ENCODE data around the gene ARID3C.
"Not testable (repeated sequence)": the region's sequence is repeated elsewhere in the genome, so short reads cannot be mapped to it uniquely, and the experiment has no call there.

ARID3C gene

GRCh38 chr9:34646211-34647083, 17.6 kb upstream of the ARID3C start, which contains the start of gene GALT:
Gene GALT (plus strand): TSS chr9:34646675. CDS start chr9:34646705, 30 bp downstream.
- DNase-seq (ENCODE audit: insufficient read length, low spot score) (peak; percentile 77), FAIRE-seq (no peak)
- peak; percentile 67 for TF ChIP-seq POLR2A (IDR thresholded peaks at IDR 0.05; ENCODE audit: low read depth, low read length)

GRCh38 chr9:34644766-34645314, 16.0 kb upstream of the ARID3C start:
- TF ChIP-seq POLR2A (IDR thresholded peaks at IDR 0.05; ENCODE audit: low read depth, low read length): no peak
- DNase-seq (ENCODE audit: insufficient read length, low spot score) (no peak), FAIRE-seq (no peak)

GRCh38 chr9:34642679-34643078, 13.8 kb upstream of the ARID3C start:
- FAIRE-seq: no peak
- no peak for TF ChIP-seq POLR2A (IDR thresholded peaks at IDR 0.05; ENCODE audit: low read depth, low read length)
- DNase-seq (ENCODE audit: insufficient read length, low spot score): no peak

GRCh38 chr9:34639322-34639721, 10.5 kb upstream of the ARID3C start:
- not testable (repeated sequence) for DNase-seq (ENCODE audit: insufficient read length, low spot score); FAIRE-seq

- no peak for DNase-seq (ENCODE audit: insufficient read length, low spot score)
Observed at GRCh38 chr9:34638138-34638445, 9.2 kb upstream of the ARID3C start.

GRCh38 chr9:34637356-34638137, 8.7 kb upstream of the ARID3C start, which contains the start of gene SIGMAR1:
Gene SIGMAR1 (minus strand): TSS chr9:34637787. CDS start chr9:34637697, 90 bp downstream.
- FAIRE-seq: no peak
- peak; percentile 77 for DNase-seq (ENCODE audit: insufficient read length, low spot score)
- TF ChIP-seq POLR2A (IDR thresholded peaks at IDR 0.05; ENCODE audit: low read depth, low read length): peak; percentile 80

More at GRCh38 chr9:34638138-34638445, 9.2 kb upstream of the ARID3C start:
- no peak for FAIRE-seq
- TF ChIP-seq POLR2A (IDR thresholded peaks at IDR 0.05; ENCODE audit: low read depth, low read length): no peak

GRCh38 chr9:34636791-34637355, 8.0 kb upstream of the ARID3C start:
- TF ChIP-seq POLR2A (IDR thresholded peaks at IDR 0.05; ENCODE audit: low read depth, low read length): no peak
- DNase-seq (ENCODE audit: insufficient read length, low spot score): no peak
- no peak for FAIRE-seq

GRCh38 chr9:34635556-34635955, 6.7 kb upstream of the ARID3C start:
- no peak for TF ChIP-seq POLR2A (IDR thresholded peaks at IDR 0.05; ENCODE audit: low read depth, low read length)
- FAIRE-seq (no peak), DNase-seq (ENCODE audit: insufficient read length, low spot score) (no peak)

- TF ChIP-seq POLR2A (IDR thresholded peaks at IDR 0.05; ENCODE audit: low read depth, low read length): no peak
- FAIRE-seq (no peak), DNase-seq (ENCODE audit: insufficient read length, low spot score) (no peak)
Observed at GRCh38 chr9:34634551-34635248, 5.8 kb upstream of the ARID3C start.

GRCh38 chr9:34633851-34634550, 5.1 kb upstream of the ARID3C start:
- TF ChIP-seq POLR2A (IDR thresholded peaks at IDR 0.05; ENCODE audit: low read depth, low read length): no peak
- FAIRE-seq (peak; percentile 57), DNase-seq (ENCODE audit: insufficient read length, low spot score) (peak; percentile 78)

- FAIRE-seq (no peak), DNase-seq (ENCODE audit: insufficient read length, low spot score) (no peak)
- no peak for TF ChIP-seq POLR2A (IDR thresholded peaks at IDR 0.05; ENCODE audit: low read depth, low read length)
Observed at GRCh38 chr9:34633166-34633565, 4.3 kb upstream of the ARID3C start.

- FAIRE-seq (no peak), DNase-seq (ENCODE audit: insufficient read length, low spot score) (no peak)
- no peak for TF ChIP-seq POLR2A (IDR thresholded peaks at IDR 0.05; ENCODE audit: low read depth, low read length)
Observed at GRCh38 chr9:34630402-34631154, 1.7 kb upstream of the ARID3C start.
